Femur (tissue), 1 donor: Measurements from ENCODE around the gene PKIG.

Experiments
- DNase-seq: peaks from one replicate; pipeline ENCODE4 v3.0.0-alpha.2; 2017

PKIG gene

DNA sequence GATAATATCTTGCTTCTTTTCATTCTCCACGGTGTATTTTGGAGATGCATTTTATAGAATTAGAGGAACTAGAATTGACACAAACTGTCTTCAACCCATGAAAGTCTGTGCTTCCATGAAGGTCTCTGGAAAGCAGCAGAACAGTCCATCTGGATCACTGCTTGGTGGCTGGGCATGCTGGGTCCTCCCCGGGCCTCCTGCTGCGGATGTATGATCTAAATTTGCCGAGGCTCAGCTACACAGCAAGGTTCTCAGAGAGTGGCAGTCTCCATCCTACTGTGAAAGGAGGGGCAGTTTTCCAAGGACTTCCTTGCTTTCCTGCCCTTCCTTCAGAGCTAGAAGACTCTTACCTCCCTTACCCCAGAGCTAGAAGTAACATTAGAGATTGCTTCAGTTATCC is 15.1 kb downstream of the PKIG start:
- DNase-seq, result peak; percentile 14

GRCh38 chr20:44597930-44598329 is 15.6 kb downstream of the PKIG start:
- DNase-seq, result peak; percentile 34

DNA sequence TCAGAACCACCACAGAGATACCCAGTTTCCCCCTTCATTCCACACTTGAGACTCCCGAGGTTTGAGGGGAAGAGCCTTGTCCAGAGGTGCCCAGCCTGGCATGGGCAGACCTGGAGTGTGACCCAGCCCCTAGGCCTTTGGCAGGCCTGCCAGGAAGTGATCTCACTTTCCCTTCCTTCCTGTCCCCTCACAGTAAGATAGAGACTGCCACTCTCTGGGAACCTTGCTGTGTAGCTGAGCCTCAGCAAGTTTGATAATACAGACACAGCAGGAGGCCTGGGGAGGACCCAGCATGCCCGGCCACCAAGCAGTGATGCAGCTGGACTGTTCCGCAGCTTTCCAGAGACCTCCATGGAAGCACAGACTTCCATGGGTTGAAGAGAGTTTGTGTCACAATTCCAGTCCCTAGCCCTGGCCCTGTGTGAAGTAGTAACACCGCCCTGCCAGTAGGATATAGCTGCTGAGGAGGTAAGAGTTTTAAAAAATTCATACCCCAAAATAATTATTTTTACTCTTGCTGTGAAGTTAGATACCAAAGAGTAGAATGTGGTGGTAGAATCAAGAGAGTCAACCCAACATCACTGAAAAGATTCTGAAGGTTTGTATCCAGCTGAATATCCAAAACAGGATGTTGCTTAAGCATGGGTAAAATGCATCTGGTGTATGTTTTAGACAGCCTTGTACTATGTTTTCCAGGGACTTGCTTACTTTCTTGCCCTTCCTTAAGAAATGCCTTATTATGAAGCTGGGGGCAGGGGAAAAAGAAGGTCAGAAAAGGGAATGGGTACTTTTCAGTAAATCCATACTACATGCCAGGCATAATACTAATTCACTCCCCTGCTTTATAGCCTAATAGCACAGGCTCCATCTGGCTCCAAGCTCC is 16.3 kb downstream of the PKIG start:
- DNase-seq, result peak; percentile 49

DNA sequence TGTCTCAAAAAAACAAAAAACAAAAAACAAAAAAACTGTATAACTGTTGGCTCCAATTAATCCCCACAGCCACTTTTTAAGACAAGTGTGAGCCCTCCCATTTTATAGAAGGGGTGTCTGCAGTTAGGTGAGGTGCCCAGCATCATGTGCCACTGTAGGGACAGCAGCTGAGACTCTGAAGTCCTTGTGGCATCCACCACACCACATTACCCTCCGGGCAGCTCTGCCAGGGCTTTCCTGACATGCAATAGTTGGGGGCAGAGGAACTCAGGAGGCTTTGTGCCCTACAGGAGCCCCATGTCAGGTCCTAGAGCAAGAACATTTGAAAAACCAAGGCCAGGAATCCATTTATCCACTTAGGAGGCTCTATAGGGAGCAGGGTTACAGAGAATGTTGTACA is 17.3 kb downstream of the PKIG start:
- no peak for DNase-seq

DNA sequence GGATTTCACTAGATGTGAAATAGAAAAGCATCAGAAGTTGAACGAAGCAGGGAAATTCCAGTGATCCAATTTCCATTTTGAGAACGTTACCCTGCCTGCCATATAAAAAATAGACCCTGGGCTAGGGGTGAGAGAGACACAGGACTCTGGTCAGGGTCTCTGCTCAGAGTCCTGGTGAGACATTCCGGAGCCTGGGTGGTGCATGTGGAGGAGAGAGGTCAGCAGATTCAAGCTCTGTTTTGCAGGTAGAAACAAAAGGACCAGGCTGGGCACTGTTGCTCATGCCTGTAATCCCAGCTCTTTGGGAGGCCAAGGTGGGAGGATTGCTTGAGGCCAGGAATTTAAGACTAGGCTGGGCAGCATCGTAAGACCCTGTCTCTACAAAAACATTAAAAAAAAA is 17.9 kb downstream of the PKIG start:
- DNase-seq, result no peak

DNA sequence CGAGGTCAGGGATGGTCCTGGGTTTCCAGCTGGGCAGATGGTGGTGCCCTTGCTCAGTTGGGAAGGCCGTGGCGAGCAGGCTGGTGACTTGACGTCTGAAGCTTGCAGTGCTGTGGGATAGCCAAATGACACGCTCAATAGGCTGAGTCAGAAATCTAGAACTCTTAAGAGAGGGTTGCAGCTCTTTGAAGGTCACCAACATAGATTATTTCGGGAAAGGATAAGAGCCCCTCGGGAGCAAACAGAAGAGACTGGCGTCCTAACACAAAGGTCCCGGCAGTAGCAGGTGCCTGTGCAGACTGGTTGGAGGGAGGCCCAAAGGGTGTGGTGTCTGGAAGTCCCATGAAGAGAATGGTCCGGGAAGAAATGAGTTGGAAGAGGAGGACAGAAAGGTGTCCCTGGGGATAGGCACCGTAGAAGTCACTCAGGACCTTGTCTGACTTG is 18.4 kb downstream of the PKIG start:
- no peak for DNase-seq

GRCh38 chr20:44601236-44601671 is 18.9 kb downstream of the PKIG start:
- peak; percentile 64 for DNase-seq

DNA sequence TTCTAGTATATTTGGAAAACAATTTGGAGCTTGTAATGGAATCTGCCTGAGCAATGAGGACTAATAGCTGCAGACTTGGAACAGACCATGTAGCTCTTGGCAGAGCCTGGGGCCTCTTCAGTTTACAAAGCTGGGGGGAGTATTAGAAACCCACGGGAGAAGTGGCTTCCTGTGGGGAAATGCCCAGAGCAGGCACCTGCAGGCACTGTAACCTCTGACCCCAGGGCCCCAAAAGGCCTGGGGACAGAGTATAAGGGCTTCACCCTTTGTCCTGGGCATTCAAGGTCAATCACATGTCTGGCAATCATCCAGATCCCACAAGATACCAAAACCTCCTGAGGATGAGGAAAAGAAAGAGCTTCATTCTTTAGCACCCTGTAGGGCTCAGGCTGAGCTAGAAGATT is 19.4 kb downstream of the PKIG start:
- peak; percentile 91 for DNase-seq

GRCh38 chr20:44603327-44603726 is 20.9 kb downstream of the PKIG start:
- DNase-seq, result no peak

GRCh38 chr20:44606725-44607441 is 24.5 kb downstream of the PKIG start:
- no peak for DNase-seq

- no peak for DNase-seq
Measured at GRCh38 chr20:44609006-44609515, 26.7 kb downstream of the PKIG start.

DNA sequence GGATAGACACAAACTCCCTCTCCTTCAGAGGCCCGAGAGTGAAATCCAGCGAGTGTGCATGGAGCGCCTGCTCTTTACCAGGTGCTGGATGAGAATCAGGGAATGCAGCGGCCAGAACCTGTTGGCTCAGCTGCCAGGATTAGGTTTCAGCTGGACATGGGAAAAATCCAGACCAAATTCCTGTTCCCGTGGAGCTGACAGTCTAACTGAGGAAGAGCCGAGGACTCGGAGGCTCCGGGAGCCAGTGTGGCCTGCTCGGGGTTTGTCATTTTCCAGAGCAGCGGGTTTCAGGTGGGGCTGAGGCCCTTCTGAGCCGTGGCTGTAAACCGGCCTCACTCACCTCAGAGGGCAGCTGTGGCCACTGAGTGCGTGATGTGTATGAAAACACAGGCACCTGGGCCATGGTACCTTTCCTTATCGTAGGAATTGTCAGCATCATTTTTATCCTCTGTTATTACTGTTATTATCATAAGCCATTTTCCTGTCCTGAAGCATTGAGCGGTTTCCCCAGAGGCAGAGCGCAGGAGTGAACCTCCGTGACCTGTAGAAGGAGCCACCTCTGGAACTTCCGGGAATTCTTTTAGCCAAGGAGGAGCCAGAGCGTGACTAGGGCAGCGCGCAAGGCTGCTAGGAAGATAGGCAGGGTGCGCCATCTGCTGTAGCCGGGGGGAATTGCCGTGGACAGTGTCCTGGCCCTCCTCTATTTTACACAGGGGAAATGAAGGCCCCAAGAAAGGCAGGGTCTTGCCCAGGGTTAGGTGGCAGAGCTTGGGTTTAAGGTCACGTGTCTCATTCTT is 27.3 kb downstream of the PKIG start:
- DNase-seq, result peak; percentile 91

DNA sequence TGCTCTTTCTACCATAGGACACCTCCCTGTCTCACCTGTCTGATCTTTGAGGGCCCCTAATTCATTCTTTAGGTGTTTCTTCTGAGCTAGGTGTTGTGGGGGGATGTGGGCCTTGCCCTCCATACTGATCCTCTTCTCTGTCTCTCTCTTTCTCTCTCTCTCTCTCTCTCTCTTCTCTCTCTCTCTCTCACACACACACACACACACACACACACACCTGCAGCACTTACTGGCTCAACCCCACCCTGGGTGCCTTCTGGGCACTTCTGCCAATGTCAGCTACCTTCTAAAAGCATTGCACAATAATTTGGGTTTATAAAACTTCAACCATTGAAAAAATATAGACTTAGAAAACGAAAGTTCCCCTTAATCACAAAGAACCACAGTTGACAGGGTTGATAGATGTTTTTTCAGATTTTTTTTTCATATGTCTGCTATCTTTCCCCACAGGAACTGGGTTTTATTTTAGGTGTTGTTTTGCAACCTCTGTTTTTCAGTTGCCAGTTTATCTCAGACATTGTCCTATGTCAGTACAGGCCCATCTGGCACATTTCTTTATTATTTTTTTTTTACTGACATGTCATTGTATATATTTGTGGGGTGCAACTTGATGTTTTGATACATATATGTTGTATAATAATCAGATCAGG is 28.1 kb downstream of the PKIG start:
- DNase-seq, result no peak

- no peak for DNase-seq
Measured at GRCh38 chr20:44613575-44613974, 31.2 kb downstream of the PKIG start.

DNA sequence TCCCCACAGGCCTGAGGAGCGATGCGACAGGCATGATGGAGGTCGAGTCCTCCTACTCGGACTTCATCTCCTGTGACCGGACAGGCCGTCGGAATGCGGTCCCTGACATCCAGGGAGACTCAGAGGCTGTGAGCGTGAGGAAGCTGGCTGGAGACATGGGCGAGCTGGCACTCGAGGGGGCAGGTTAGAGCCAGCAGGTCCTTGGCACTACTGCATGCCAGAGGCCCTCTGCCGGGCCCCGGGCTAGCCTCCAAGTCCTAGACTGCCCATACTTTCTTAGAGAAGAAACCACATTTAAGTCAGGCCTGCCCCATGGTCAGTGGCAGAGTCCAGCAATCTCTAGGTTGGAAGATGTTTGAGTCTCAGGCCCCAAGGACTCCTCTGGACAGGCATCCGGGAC is 32.1 kb downstream of the PKIG start:
- DNase-seq, result no peak

DNA sequence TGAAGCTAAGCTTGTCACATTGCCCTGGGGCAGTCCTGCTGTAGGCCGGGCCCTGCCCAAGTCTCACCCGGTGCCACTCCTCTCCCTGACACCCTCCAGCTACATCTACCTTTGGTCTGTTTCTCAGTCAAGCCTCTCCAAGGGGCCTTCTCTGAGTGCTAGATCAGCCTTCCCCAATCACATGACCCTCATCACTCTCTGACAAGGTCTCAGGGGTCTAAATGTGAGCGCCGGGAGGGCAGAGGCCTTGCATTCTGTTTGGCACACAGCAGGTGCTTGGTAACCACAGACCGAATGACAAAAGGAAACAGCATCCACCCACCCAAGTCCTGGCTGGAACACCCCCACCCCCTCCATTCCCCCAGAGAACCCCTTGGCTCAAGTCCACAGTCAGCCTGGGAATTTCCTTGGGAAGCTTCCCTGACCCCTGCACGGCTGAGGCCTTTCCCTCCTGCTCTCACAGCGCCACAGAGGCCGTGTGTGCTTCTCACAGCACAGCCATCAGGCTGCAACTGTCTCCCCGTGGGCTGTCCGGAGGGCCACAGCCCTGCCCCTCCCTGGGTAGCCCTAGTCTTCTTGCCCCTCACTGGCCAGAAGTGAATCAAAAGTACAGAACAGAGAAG is 32.9 kb downstream of the PKIG start:
- DNase-seq, result no peak

DNA sequence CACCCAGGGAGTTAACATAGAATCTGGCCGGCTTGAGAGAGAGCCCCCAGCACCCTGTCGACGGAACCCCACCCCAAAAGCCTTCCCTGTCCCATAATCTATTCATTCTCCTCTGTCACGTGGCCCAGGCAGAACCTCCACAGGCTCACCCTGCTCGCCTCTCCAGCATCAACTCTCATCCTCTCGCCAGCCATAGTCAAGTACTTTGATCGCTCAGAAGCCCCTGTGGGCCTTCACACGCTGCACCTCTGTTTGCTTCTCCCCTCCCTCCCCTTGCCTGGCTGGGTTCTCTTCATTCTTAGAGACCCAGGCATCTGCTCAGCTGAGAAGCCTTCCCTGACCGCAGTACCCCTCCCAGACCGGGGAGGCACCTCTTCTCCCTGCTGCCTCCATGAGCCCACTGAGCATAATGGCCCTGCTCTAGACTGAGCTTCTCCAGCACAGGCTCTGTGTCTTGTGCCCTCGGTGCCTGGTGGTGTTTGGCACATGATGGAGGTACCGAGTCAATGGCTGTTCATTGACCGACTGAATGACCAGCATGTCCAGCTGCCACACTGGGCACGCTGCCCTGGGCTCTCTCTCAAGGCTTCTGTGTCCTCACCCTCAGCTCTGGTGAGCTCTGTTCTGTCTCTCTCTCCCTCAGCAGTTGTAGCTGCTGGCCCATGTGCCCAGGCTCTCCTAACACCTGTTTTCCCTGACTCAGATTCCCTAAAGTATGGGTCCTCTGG is 33.7 kb downstream of the PKIG start:
- no peak for DNase-seq

GRCh38 chr20:44616604-44616964 is 34.2 kb downstream of the PKIG start:
- DNase-seq, result no peak

DNA sequence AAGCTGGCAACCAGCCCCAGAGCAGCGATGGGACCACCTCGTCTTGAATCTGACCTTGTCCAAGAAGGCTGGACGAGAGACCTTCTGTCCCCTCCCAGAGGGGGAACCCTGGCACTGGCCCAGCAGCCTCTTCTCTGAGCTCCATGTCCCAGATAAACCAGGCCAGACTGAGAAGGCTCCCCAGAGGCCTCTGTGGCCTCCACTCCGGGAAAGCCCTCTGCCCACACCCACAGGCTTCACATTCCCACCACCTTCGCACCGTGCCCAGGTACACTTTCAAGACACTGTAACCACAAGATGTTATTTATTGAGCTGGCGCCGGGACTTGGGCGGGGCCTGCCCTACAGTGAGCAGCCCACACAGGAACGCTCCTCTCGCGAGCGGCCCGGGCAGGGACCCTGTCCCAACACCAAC is 35.9 kb downstream of the PKIG start:
- no peak for DNase-seq

- DNase-seq, result no peak
Measured at GRCh38 chr20:44619294-44619693, 36.9 kb downstream of the PKIG start.

DNA sequence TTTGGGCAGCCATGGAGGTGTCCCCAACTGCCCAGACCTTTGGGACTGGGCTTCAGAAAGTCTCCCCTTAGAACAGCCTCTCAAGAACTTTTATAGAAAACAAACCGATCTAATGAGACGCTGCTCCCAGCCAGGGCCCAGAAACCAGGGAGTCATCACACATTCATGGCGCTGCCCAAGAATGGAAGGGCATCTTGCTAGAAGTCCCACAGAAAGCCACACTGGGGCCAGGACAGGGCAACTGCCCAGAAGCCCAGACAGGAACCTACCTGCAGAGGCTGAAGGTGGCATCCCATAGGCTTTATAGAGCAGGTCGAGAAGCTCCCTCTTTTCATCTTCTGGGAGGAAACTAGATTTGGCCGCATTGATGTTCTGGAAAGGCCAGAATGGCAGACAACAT is 37.7 kb downstream of the PKIG start:
- DNase-seq, result no peak
